ENCODE results near the gene ARHGEF39.

ARHGEF39 gene

DNA sequence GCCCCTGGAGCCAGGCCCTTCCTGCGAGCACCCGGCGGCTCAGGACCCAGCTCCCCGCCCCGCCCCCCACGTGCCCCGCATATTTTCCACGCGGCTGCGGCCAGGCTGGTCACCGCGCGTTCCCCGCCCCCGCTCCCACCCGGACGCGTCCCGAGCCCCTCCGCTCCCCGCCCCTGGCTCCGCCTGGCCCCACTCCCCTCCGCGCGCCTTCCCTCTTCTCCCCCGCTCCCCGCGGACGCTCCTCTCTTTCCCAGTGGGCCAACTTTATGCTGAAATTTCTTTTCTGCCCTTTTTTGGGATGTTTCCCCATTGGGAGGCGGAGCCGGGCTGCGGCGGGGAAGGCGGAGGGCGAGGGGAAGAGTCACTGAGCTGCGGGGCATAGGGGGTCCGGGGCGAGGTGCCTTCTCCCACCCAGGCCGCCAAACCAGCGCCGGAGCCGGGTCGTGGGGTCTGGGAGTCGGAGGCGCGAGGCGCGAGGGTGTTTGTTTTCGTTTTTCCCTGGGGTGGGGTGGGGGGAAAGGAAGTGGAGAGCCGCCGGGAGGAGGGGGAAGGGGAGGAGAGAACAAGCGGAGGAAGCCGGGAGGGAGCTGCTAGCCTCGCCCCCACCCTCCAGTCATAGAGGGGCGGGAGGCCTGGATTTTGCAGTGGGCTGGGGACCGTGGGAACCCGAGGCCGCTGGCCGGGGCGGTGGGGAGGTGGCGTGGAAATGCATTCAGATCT, 25.8 kb upstream of the ARHGEF39 start:
- no peak for DNase-seq

DNA sequence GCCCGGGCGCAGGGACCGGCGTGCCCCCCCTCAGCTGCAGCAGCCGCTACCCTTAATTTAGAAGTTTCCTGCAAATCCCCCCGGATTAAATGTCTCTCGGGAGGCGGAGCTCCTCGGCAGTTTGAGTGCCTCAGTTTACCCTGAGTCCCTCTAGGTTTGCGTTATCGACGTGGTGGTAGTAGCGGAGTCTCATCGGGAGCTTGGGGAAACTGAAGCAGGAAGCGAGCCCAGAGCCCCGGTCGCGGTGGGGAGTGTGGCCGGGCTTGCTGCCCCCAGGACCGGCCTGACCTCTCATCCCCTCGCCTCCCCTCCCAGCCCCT, 25.3 kb upstream of the ARHGEF39 start:
- DNase-seq = peak; percentile 1

DNA sequence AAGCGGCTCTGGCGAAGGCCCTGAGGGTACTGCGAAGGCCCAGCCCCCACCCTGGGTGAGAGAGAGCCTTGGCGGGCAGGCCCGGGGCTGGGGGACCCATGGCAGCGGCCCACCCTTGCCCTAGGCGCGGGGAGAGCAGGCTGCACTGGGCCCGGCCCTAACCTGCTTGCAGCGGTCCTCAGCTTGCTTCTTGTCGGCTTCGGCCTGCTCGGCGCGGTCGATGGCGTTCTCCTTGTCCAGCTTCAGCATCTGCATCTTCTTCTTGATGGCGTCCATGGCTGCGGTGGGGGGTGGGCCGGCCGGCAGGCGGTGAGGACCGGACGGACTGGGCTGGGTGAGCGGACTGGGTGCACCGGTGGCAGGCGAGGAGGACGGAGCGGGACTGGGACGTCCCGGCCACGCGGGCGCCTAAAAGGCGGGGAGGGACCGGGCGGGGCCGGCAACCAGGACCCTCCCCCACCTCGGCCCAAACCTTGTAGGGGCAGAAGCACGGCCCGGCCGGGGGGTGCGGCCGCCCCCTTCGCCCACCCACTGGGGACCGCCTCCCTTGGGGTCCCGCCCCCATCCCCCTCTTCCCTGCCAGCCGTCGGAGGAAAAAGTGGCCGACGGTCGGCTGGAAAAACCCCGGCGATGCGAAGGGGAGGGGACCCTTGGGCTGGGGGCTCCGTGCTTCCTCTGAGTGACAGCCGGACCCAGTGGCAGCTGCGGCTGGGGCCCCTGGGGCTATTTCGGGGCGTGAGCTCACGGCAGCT, 24.7 kb upstream of the ARHGEF39 start, which contains the start of gene TPM2:
Gene TPM2, minus strand, starts transcription at position 384 of the 752 bp plus-strand sequence. Its CDS starts 108 bp downstream, at position 276.
- DNase-seq = no peak

DNA sequence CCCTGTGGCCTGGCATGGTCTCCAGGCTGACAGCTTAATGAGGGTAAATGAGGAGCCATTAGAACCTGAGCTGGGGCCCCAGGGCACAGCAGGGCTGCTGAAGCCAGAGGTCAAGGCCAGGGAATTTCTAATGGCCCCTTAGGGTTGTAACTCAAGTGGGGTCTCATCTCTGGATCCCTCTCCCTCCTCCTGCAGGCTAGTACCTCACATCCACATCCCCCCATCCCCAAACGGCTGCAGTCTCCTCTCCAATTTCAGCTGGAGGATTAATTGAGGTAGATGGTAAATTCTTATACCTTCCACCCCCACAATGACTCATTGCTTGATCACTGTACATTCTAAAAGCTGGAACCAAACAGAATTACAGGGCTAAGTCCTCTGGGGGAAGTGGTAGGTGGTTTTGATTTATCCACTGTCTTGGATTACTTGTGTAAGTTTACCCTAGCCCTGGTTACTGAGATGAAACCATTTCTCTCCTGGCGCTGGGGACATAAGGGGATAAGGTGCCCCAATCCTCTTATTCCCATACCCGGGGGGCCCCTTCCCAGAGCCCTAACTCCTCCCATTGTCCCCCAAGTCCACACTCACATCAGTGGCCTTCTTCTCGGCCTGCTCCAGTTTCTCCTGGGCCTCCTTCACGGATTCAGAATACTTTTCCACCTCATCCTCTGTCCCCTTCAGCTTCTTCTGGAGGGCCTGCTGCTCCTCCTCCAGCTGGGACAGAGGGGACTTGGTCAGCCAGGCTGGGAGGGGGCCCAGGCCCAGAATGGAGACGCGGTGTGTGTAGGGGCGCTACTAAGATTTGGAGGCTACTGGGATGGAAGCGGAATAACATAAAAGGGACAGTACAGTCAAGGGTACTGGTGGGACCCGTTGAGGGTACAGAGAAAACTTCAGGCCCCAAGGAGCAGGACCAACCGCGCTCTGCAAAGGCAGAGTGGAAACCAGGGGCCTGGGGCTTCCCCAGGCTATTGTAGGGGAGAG, 23.9 kb upstream of the ARHGEF39 start:
- peak; percentile 70 for DNase-seq

DNA sequence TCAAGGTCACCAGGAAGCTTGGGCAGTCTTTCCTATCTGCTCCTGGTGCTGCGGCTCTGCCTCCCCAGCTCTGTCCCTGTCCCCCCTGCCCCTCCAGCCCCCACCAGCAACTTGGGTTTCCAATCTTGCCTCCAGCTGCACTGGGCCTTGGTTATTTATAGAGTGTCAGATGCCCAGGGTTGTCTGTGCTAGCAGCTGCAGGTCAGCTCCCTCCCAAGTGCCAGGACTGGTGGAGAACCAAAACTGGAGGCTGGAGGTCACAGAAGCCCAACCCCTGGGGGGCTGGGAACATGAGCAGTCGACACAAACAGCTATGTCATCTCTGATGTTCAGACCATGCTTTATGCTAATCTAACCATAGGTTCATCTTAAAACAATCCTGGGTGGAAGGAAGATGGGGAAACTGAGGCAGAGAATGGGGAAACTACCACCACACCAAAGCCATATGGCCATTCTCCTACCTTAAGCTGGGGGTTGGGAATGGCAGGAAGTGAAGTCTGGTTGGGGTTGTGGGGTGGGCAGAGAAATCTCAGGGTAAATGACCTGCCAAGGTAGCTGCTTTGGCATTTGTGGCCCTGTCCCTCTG, 23.1 kb upstream of the ARHGEF39 start:
- DNase-seq = no peak

DNA sequence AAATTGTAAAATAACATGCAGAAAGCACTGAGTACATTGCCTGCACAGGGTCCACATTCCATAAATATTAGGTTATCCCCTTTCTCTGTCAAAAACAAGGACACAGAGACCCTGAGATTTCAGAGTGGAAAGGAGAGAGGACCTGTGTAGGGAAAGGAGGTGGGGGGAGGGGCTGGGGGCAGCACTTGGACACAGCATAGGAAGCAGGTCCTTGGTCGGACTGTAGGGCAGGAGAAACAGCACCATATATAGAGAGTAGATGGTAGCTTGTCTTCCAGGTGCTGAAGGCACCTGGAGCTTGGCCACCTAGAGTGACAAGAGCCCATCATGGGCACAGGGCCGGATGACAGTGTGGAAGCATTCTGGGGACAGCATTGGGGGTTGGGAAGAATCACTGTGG, 22.3 kb upstream of the ARHGEF39 start:
- DNase-seq = no peak

DNA sequence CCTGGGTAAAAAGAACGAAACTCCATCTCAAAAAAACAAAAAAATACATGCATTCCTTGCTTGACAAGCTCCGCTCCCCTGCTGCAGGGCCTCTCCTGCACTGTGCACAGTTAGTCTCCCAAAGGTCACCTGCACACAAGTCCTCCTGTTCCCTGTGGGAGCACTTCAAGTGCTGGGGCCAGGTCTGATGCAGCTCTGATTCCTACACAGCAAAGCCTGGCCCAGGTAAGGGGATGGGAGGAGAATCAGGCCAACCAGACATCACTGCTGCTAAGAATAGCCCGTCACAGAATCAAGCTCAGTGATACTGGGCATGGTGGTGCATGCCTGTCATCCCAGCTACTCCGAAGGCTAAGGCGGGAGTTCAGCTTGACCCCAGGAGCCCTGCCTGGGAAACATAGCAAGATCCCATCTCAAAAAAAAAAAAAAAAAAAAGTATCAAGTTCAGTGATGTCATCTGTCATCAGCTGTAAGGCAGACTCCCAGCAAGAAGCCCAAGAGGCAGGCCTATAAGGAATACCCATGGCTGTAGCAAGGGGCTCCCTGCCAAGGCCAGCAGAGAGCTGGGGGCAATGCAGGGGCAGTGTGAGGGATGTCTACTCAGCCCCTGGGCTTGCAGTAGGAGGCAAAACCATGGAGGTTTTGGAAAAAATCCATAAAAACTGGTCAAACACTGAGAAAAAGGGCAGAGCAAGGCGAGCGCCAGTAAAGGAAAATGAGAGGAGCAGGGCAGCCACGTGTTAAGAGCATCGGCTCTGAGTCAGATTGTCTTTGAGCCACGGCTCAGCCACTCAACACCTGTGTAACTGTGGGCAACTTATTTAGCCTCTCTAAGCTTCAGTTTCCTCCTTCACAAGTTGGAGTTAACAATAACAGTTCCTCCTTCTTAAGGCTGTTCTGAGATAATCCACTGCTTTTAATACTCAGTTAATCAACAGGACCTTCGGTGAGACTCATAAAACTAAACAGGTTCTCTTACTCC, 21.5 kb upstream of the ARHGEF39 start:
- no peak for DNase-seq

DNA sequence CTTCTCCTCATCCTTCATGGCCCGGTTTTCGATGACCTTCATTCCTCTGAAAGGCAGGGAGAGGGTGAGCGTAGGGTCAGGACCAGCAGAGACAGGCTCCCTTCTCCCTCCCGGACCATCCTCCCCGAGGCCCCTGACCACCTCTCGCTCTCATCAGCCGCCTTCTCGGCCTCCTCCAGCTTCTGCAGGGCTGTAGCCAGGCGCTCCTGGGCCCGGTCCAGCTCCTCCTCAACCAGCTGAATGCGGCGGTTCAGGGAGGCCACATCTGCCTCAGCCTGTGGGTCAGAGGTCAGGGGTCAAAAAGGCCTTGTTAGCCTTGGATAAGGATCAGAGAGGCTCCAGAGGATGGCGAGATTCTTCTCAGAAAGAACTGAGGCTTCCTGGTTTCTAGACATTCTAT, 20.5 kb upstream of the ARHGEF39 start:
- DNase-seq = no peak

DNA sequence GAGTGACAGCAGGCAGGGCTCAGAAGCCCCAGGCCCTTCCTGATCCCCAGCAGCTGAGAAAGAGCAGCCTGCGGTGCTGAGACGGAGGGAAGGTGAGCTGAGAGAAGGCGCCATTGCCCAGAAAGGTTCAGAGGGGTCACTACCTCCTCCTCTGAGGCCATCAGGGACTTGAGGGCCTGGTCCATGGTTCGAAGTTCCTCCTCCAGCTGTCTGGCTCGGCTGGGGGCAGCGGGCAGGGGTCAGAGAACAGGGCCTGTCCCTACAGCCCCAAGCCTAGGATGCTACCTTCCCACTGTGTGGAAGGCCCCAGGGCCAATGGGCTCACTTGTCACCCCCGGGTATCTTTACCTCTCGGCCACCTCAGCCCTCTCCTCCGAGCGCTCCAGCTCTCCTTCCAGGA, 19.9 kb upstream of the ARHGEF39 start:
- no peak for DNase-seq

DNA sequence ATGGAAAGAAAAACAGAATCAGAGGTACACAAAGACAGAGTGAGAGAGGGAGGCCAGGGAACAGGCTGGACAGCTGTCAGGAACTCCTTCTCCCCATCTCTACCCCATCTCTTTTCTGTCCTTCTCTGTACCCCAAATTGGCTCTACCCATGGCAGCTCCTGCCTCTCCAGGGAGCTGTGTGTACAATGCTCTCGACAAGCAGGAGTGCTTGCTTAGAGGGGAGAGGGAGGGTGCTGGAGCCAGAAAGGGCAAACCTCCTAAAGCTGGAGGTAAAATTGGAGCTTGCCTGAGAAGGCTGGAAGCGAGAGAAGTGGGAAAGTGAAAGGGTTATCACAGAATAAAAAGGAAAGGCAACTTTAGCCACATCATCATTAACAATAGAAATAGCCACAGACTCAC, 18.3 kb upstream of the ARHGEF39 start:
- DNase-seq = no peak

DNA sequence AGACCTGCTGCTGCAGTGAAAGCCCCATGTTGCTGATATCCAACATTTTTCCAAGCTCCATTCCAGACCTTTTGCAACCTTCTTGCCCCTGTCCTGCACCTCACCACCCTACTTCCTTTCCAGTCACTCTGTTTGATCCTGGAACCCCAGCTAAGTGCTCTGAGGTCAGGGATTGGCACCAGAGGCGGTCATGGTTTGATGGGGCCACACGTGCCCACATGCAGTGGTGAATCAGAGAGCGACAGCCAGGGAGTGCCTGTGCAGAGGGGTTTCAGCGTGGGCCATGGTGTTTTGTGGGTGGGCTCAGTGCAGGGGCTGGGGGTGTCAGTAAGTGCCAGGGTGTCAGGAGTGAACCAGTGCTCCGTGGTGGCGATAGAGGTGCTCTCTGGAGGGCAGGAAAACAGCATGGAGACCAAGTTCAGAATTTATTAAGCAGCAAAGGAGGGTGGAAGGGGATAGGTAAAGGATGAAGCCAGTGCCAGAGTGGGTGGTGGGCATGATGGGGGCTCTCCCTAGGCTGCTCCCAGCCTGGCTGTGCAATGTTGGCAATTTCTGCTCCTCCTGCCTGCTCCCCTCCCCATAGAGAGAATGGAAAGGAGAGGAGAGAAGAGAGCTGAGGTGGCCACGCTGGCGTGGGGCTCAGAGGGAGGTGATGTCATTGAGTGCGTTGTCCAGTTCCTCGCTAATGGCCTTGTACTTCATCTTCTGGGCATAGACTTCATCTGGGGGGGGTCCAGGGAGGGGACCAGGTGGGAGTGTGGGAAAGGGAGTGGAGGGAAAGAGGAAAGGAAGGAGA, 17.7 kb upstream of the ARHGEF39 start:
- DNase-seq = no peak

DNA sequence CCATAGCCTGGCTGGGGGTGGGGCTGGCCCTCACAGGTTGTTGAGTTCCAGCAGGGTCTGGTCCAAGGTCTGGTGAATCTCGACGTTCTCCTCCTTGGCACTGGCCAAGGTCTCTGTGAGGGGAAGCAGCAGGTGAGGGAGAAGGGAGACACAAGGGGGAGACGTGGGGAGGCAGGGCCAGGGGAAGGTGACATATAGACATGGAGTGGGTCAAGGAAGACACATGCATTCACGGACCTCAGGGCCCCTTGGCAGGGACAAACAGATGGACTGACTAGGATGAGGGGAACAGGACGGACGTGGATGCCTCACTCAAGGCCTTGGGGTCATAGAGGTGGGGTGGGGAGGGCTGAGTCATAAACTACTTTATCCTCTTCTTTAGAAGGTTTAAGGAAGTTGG, 17.1 kb upstream of the ARHGEF39 start:
- no peak for DNase-seq

DNA sequence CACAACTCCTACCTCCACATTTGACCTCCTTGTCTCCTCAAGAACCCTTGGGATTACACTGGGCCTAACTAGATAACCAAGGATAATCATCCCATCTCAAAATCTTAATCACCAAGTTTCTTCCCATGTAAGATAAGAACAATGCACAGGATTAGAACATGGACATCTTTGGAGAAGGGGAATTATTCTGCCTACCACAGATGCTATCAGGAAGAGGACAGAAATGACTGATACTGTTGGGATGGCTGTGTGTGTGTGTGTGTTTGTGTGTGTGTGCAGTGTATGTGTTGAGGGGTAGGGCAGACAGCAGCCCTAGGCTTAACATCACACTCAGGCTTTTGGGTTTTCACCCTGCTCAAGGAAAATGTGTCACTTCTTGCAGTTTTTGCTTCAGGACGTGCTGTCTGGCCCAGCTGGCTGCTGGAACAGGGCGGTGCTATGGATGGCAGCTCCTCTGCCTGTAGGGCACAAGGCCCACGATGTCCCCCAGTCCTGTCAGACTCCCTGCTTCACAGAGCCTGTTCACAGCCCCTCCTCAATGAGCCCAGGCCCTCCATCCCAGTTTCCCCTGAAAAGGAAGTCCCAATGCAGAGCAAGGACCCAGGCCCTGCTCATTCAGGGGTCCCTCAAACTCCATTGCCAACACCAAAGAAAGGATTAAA, 16.5 kb upstream of the ARHGEF39 start:
- no peak for DNase-seq

DNA sequence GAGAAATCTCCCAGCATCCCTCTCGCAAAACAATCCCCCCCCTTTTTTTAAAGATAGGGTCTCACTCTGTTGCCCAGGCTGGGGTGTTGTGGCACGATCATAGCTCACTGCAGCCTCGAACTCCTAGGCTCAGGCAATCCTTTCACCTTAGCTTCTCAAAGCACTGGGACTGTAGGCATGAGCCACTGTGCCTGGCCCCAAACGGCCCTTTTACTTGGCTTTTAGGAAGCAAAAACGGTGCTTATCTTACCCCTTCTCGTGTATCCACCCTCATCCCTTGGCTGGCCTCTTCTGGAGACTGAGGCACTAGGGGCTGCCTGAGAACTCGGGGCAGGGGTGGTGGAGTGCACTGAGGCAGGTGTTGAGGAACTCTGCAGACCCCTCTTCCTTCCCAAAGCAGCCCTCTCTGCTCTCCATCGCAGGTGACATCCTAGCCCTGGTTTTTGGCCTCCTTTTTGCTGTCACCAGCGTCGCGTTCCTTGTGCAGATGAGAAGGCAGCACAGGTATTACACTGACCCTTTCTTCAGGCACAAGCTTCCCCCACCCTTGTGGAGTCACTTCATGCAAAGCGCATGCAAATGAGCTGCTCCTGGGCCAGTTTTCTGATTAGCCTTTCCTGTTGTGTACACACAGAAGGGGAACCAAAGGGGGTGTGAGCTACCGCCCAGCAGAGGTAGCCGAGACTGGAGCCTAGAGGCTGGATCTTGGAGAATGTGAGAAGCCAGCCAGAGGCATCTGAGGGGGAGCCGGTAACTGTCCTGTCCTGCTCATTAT, 15.5 kb upstream of the ARHGEF39 start:
- no peak for DNase-seq

DNA sequence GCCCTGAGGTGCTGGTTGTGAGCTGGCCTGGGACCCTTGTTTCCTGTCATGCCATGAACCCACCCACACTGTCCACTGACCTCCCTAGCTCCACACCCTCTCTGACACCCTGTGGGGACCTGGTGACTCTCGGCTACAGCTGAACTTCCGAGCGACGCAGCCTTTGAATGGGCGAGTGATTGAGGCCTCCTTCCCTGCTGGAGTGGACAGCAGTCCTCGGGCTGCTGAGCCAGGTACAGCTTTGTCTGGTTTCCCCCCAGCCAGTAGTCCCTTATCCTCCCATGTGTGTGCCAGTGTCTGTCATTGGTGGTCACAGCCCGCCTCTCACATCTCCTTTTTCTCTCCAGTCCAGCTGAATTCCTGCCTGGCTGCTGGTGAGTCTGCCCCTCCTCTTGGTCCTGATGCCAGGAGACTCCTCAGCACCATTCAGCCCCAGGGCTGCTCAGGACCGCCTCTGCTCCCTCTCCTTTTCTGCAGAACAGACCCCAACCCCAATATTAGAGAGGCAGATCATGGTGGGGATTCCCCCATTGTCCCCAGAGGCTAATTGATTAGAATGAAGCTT, 14.9 kb upstream of the ARHGEF39 start:
- DNase-seq = no peak

DNA sequence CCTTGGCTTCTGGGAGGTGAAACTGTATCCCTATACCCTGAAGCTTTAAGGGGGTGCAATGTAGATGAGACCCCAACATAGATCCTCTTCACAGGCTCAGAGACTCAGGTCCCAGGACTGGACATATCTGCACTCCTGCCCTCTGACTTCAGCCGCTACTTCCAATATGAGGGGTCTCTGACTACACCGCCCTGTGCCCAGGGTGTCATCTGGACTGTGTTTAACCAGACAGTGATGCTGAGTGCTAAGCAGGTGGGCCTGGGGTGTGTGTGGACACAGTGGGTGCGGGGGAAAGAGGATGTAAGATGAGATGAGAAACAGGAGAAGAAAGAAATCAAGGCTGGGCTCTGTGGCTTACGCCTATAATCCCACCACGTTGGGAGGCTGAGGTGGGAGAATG, 14.1 kb upstream of the ARHGEF39 start:
- no peak for DNase-seq

DNA sequence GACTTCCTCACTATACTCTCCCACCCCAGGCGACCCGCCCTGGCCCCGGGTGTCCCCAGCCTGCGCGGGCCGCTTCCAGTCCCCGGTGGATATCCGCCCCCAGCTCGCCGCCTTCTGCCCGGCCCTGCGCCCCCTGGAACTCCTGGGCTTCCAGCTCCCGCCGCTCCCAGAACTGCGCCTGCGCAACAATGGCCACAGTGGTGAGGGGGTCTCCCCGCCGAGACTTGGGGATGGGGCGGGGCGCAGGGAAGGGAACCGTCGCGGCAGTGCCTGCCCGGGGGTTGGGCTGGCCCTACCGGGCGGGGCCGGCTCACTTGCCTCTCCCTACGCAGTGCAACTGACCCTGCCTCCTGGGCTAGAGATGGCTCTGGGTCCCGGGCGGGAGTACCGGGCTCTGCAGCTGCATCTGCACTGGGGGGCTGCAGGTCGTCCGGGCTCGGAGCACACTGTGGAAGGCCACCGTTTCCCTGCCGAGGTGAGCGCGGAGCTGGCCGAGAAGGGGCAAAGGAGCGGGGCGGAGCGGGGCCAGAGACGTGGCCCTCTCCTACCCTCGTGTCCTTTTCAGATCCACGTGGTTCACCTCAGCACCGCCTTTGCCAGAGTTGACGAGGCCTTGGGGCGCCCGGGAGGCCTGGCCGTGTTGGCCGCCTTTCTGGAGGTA, 10.9 kb upstream of the ARHGEF39 start:
- DNase-seq = no peak

DNA sequence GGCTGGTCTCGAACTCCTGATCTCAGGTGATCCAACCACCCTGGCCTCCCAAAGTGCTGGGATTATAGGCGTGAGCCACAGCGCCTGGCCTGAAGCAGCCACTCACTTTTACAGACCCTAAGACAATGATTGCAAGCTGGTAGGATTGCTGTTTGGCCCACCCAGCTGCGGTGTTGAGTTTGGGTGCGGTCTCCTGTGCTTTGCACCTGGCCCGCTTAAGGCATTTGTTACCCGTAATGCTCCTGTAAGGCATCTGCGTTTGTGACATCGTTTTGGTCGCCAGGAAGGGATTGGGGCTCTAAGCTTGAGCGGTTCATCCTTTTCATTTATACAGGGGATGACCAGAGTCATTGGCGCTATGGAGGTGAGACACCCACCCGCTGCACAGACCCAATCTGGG, 10.2 kb upstream of the ARHGEF39 start:
- DNase-seq = no peak

DNA sequence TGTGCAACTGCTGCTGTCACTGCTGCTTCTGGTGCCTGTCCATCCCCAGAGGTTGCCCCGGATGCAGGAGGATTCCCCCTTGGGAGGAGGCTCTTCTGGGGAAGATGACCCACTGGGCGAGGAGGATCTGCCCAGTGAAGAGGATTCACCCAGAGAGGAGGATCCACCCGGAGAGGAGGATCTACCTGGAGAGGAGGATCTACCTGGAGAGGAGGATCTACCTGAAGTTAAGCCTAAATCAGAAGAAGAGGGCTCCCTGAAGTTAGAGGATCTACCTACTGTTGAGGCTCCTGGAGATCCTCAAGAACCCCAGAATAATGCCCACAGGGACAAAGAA, 9.0 kb upstream of the ARHGEF39 start:
- no peak for DNase-seq

All from MV-4-11 (cell line).